Testis (tissue), 2 donors: ENCODE results near the gene FGFR3.

Experiments used
- POLR2A ChIP-seq: fragments of 450-650 bp; IDR thresholded peaks from one replicate; pipeline ENCODE4 v1.6.1; 2017; ENCODE audit warnings: antibody characterized with exemption, mild to moderate bottlenecking, moderate library complexity
- TF ChIP-seq, protein P1 (sequence below), 3 experiments: fragments of 450-650 bp in 2 of 3; fragments of 200-600 bp in 1 of 3; sonication (generic) in 1 of 3; IDR thresholded peaks; one replicate each; pipeline ENCODE4 v1.5.1; 2016 to 2019; ENCODE audit warnings: antibody characterized with exemption in 3 of 3, mild to moderate bottlenecking in 2 of 3, moderate library complexity in 1 of 3

DNA sequence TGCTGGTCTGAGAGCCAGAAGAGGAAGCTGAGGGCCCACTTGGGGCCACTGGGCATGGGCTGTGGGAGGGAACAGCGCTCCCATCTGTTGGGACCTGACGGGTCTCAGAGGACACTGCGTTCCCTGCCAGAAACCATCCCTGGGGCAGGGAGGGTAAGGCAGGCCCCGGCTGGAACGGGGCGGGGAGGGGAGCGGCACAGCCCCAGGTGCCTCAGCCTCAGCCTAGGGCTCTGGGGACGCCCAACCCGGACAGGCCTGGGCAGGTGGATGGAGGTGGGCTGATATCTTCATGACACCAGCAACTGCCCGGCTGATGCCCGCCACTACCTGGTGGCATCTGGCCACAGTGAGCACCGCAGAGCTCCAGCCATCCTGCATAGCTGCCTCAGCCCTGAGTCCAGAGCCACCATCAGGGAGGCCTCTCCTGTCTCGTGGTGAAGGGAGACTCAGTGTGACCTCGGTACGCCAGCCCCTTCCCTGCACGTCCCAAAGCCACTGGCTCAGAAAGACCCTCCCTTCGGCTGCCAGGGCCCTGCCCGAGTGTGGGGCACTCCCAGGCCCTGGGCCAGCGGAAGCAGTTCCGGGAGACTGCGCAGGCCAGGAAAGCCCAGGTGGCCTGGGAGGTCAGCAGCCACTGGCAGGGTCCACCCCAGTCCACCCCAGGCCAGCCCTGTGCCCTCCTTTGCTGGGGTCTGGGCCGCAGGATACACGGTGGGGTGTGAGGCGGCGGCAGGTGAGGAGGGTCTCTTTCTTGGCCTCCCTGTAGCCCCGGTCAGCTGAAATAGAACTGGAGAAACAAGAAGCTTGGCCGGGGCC lies 34.6 kb upstream of the FGFR3 start:
- TF ChIP-seq, protein P1, sequence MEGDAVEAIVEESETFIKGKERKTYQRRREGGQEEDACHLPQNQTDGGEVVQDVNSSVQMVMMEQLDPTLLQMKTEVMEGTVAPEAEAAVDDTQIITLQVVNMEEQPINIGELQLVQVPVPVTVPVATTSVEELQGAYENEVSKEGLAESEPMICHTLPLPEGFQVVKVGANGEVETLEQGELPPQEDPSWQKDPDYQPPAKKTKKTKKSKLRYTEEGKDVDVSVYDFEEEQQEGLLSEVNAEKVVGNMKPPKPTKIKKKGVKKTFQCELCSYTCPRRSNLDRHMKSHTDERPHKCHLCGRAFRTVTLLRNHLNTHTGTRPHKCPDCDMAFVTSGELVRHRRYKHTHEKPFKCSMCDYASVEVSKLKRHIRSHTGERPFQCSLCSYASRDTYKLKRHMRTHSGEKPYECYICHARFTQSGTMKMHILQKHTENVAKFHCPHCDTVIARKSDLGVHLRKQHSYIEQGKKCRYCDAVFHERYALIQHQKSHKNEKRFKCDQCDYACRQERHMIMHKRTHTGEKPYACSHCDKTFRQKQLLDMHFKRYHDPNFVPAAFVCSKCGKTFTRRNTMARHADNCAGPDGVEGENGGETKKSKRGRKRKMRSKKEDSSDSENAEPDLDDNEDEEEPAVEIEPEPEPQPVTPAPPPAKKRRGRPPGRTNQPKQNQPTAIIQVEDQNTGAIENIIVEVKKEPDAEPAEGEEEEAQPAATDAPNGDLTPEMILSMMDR (IDR thresholded peaks at IDR 0.05): no peak
- TF ChIP-seq POLR2A: no peak
